Natural killer cell treated with Interleukin-12 subunit alpha and Interleukin-12 subunit beta and Interleukin-15 and Interleukin-18, amount 100 ng/mL, for 72 hours (primary cell): ENCODE results near the gene FBXO10. TPM values are rescaled to one million over a fixed set of nuclear protein-coding genes. Genes with fewer than 3 reads are reported as not detected.

Source experiments
- ATAC-seq, 2 donors: fragments of 150-1000 bp; cut with Tn5 transposase in 1 of 2; sonication (Bioruptor Pico), chemical (Tn5 transposase) in 1 of 2; 2 replicates each; pipeline ENCODE4 v1.10.0; 2021
- DNase-seq: peaks from one replicate; pipeline ENCODE4 v3.0.0; 2022; ENCODE audit warnings: low spot score
- H3K27ac Mint-ChIP-seq, 2 donors: 1 replicate in 1 of 2; 2 replicates in 1 of 2; pipeline ENCODE4 v1.8.0; 2022; ENCODE audit warnings: mixed read lengths in 2 of 2, mild to moderate bottlenecking in 1 of 2, moderate library complexity in 1 of 2
- H3K27me3 Mint-ChIP-seq, 2 donors: 1 replicate in 1 of 2; 2 replicates in 1 of 2; pipeline ENCODE4 v1.8.0; 2022; ENCODE audit warnings: mixed read lengths in 2 of 2
- H3K36me3 Mint-ChIP-seq: one replicate; pipeline ENCODE4 v1.8.0; 2022; ENCODE audit warnings: mixed read lengths
- H3K4me1 Mint-ChIP-seq, 2 donors: 1 replicate in 1 of 2; 2 replicates in 1 of 2; pipeline ENCODE4 v1.8.0; 2022; ENCODE audit warnings: low read depth in 2 of 2, mixed read lengths in 2 of 2, mild to moderate bottlenecking in 1 of 2
- H3K4me3 Mint-ChIP-seq: one replicate; pipeline ENCODE4 v1.8.0; 2022; ENCODE audit warnings: mixed read lengths
- H3K9me3 Mint-ChIP-seq: 2 replicates; pipeline ENCODE4 v1.8.0; 2022; ENCODE audit warnings: mixed read lengths
- total RNA-seq, 2 donors: library from RNA; stranded (reverse); gene quantifications; one replicate each; pipeline ENCODE4 v1.2.3, GENCODE V29; 2022

FBXO10 gene
- total RNA-seq, 2 donors from 2014 or later, result 4.3 to 8.7 TPM

DNA sequence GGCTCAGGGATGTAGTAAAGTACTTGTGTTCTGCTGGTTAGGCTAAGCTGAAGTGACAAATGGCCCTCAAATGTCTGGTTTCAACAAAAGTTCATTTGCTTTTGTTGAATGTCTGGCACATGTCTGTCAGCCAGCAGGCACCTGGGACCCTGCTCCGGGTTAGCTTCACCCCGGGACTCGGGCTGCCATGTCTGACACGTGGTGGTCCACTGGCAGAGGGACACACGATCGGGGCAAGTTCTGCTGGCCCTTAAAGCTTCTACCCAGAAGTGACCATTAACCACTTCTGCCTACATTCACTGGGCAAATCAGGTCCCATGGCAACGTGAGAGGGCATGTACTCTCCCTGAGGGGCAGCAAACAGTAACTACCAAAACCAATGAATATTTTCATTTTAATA, 66.6 kb downstream of the FBXO10 start:
- Mint-ChIP-seq H3K9me3 (no peaks in the 10 kb centered on the region), H3K27ac (no peak overlapping the region), H3K36me3 (peaks cover 8% of the 10 kb centered on the region), H3K27me3 (peaks cover 0 to 3% of the 10 kb centered on the region in 2 donors), H3K4me3 (no peak overlapping the region), H3K4me1 (peaks cover 51 to 64% of the 10 kb centered on the region in 2 donors)
- ATAC-seq (no peak), DNase-seq (no peak)

DNA sequence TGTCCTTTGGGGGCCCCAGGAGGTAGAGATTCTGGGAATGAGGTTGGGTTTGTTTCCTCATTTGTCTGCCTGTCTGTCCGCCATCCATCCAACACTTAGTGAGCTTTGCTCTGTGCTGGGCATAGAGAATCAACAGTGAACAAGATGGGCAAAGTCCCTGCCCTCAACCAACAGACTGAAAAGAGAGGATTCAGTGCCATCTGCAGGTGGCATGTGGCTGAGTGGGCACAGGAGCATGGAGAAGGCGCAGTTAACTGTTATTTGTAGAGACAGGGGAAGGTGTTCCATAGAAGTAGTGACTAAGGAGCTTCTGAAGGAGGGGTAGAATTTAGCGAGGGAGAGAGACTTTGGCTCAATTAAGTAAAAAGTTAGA, 67.4 kb downstream of the FBXO10 start:
- ATAC-seq (no peak), DNase-seq (no peak)
- H3K36me3 Mint-ChIP-seq, result peaks cover 10% of the 10 kb centered on the region
- H3K4me1 Mint-ChIP-seq, result peaks cover 57 to 65% of the 10 kb centered on the region in 2 donors
- no peaks in the 10 kb centered on the region for H3K9me3 Mint-ChIP-seq
- peak overlapping the region in 1 of 2 donors; percentile 65 for H3K27ac Mint-ChIP-seq
- no peaks in the 10 kb centered on the region for H3K27me3 Mint-ChIP-seq
- H3K4me3 Mint-ChIP-seq, result no peak overlapping the region

DNA sequence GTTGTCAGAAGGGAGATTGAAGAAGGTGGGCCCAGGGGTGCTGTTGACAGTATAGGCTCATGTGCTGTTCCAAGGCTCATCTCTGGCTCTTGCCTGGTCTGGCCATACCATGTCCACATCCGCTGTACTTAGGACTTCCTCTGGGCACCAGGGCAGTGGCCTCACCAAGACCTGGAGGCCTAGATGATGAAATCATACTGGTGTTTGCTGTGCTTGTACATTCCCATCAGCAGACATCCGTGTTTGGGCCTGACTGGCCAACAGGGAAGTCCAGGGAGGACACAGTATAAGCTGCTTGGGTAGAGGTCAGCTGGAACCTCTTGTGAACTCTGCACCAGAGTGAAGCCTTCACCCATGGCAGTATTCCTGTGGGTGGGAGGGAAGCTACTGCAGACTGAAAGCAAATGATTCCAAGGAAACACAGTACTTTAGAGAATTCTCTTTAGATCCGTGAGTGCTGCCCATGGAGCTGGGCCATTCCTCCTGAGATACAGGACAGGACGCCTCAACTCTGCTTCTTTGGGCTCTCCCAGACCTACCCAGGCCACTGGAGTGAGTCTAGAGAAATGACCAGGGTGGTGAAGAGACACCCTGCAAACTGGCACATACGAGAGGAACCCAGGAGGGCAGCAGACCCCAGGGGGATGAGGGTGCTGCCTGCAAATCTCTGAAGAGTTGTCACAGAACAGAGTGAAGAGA, 67.9 kb downstream of the FBXO10 start:
- Mint-ChIP-seq H3K9me3 (no peaks in the 10 kb centered on the region), H3K36me3 (peaks cover 15% of the 10 kb centered on the region), H3K4me3 (no peak overlapping the region), H3K27me3 (no peaks in the 10 kb centered on the region), H3K4me1 (peaks cover 62 to 70% of the 10 kb centered on the region in 2 donors), H3K27ac (peak overlapping the region in 1 of 2 donors; percentile 65)
- DNase-seq (no peak), ATAC-seq (no peak)

DNA sequence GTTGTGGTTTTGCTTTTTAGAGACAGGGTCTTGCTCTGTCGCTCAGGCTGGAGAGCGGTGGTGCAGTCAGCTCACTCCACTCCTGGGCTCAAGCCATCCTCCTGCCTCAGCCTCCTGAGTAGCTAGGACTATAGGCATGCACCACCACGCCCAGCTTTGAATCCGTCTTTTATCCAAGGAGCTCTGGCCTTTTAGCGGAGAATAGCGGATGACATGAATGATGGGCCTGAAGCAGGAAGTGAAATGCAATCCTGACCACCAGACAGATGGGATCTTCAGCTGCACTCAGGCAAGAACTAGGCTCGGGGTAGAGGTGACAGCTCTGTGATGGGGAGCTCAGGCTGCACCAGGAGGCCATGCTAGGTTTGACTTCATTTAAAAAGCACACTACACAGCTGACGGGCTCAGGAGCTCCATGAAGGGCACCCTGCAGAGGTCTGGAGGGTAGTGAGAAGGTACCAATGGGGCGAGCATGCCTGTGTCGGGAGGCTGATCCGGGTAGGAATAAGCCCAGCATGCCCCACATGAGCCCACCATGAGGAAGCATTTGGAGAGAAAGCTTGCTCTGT, 68.5 kb downstream of the FBXO10 start:
- Mint-ChIP-seq H3K27me3 (no peaks in the 10 kb centered on the region), H3K36me3 (peaks cover 22% of the 10 kb centered on the region), H3K4me3 (peak overlapping the region; percentile 10), H3K27ac (peak overlapping the region in 1 of 2 donors; percentile 65), H3K9me3 (no peaks in the 10 kb centered on the region), H3K4me1 (peaks cover 63 to 68% of the 10 kb centered on the region in 2 donors)
- DNase-seq (no peak), ATAC-seq (no peak)

DNA sequence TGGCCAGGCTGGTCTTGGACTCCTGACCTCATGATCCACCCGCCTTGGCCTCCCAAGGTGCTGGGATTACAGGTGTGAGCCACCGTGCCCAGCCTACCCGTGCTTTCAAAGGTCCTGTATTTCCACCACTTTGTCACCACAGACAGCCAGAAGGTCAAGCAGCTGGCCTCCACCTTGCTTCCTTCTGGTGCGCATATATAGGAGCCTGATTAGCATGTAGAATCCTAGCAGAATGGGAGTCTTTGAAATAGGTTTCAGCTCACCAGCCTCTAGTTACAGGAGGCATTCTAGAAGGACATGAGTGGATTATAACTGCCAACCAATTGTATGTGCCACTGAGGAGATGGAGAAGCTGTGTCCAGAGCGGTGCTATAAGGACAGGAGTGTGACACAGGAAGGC, 71.6 kb downstream of the FBXO10 start:
- Mint-ChIP-seq H3K27me3 (no peaks in the 10 kb centered on the region), H3K9me3 (no peaks in the 10 kb centered on the region), H3K4me1 (peaks cover 63% of the 10 kb centered on the region in 2 donors), H3K36me3 (peaks cover 38% of the 10 kb centered on the region), H3K4me3 (peak overlapping the region; percentile 81), H3K27ac (peak overlapping the region; percentile 92 to 99)
- no peak for ATAC-seq
- no peak for DNase-seq

DNA sequence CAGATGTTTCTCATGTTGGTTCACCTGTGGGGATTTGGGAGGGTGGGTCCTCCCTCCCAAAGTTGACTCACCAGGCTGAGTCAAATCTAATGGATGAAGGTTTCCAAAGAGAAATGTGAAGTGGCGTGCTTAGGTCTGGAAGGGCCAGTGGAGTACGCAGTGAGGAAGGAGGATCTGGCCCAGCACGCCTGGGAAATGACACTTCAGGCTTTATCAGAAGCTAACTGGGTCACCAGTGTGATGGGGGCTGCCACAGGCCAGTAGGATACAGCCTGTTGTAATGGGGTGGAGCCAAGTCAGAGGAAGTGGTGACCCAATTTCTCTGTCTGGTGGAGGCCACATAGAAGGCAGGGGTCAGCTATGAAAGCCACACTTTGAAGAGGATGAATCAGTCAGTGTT, 72.4 kb downstream of the FBXO10 start:
- peak; percentile 87 for DNase-seq
- H3K4me1 Mint-ChIP-seq, result peaks cover 61 to 63% of the 10 kb centered on the region in 2 donors
- H3K9me3 Mint-ChIP-seq, result no peaks in the 10 kb centered on the region
- peak overlapping the region; percentile 81 for H3K4me3 Mint-ChIP-seq
- H3K36me3 Mint-ChIP-seq, result peaks cover 38% of the 10 kb centered on the region
- no peaks in the 10 kb centered on the region for H3K27me3 Mint-ChIP-seq
- H3K27ac Mint-ChIP-seq, result peak overlapping the region; percentile 92 to 99
- peak; percentile 98 for ATAC-seq

DNA sequence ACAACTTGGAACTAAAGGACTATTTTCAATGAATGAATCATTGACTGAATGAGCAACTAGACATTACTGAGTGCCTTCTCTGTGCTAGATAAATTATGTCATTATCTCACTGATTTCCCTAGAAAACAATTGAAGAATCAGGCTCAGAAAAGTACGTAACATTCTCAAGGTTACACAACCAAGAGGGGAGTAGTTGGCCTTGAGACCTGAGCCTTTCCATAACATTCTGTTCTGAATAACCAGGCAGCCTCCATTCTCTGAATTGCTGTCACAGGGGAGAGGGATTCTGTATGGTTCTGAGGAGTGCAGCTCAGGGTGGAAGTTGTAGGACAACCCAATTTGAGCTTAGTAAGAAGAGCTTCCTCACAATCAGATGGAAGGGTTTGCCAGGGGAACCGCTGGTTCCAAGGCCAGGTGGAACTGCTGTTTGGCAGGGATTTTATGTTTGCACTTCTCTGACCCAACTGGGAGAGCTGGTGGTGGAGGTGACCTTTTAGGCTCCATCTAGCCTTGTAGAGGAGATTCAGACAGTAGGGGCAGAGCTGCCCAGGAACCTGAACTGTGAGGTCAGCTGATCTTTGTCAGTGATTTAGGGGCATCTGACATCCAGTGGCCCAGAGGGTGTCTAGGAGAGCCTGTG, 74.1 kb downstream of the FBXO10 start:
- no peak for DNase-seq
- no peak overlapping the region for H3K4me3 Mint-ChIP-seq
- peak overlapping the region; percentile 92 to 99 for H3K27ac Mint-ChIP-seq
- peaks cover 41% of the 10 kb centered on the region for H3K36me3 Mint-ChIP-seq
- ATAC-seq, result no peak
- no peaks in the 10 kb centered on the region for H3K27me3 Mint-ChIP-seq
- peaks cover 46 to 50% of the 10 kb centered on the region in 2 donors for H3K4me1 Mint-ChIP-seq
- no peaks in the 10 kb centered on the region for H3K9me3 Mint-ChIP-seq

DNA sequence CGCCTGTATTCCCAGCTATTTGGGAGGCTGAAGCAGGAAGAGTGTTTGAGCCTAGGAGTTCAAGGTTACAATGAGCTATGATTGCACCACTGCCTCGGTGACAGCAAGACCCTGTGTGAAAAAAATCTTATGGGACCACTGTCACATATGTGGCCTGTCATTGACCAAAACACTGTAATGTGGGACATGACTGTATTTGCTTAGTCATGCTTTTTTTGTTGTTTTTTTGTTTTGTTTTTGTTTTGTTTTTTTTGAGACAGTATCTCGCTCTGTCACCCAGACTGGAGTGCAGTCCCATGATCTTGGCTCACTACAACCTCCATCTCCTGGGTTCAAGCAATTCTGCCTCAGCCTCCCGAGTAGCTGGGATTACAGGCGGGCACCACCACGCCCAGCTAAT, 76.9 kb downstream of the FBXO10 start:
- Mint-ChIP-seq H3K9me3 (no peaks in the 10 kb centered on the region), H3K4me1 (peaks cover 26 to 28% of the 10 kb centered on the region in 2 donors), H3K27me3 (no peaks in the 10 kb centered on the region), H3K4me3 (no peak overlapping the region), H3K36me3 (peaks cover 46% of the 10 kb centered on the region), H3K27ac (no peak overlapping the region)
- ATAC-seq (no peak), DNase-seq (no peak)

DNA sequence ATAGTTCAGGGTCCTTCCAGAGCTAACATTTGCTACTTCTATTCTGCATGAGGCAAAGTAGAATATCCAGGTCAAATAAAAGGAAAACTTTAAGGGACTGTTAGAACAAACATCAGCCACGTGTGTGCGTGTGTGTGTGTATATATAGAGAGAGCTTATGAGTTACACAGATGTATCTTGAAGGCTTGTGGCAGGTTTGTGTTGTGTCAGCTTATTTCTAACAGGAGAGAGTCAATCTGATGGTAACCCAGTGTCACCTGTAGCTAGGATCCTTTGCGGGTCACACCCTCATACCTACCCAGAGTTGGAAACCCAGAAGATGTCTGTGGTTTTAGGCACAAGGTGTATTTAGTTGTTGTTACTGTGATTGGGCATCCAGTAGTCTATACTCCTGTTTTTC, 77.7 kb downstream of the FBXO10 start:
- ATAC-seq (no peak), DNase-seq (no peak)
- H3K9me3 Mint-ChIP-seq, result no peaks in the 10 kb centered on the region
- peaks cover 20 to 23% of the 10 kb centered on the region in 2 donors for H3K4me1 Mint-ChIP-seq
- H3K4me3 Mint-ChIP-seq, result no peak overlapping the region
- no peak overlapping the region for H3K27ac Mint-ChIP-seq
- H3K36me3 Mint-ChIP-seq, result peaks cover 41% of the 10 kb centered on the region
- H3K27me3 Mint-ChIP-seq, result no peaks in the 10 kb centered on the region

DNA sequence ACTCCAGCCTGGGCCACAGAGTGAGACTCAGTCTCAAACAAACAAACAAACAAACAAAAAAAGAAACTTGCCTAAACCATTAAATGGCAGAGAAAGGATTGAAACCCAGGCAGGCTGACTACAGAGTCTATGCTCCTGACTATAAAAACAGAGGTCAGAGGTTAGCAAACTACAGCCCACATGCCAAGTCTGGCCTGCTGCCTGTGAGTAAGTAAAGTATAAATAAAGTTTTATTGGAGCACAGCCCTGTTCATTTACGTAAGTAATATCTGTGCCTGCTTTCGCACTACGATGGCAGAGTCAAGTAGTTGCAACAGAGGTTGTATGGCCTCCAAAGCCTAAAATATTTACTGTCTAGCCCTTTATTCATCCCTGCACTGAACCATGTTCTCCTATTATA, 78.9 kb downstream of the FBXO10 start:
- H3K27ac Mint-ChIP-seq, result no peak overlapping the region

DNA sequence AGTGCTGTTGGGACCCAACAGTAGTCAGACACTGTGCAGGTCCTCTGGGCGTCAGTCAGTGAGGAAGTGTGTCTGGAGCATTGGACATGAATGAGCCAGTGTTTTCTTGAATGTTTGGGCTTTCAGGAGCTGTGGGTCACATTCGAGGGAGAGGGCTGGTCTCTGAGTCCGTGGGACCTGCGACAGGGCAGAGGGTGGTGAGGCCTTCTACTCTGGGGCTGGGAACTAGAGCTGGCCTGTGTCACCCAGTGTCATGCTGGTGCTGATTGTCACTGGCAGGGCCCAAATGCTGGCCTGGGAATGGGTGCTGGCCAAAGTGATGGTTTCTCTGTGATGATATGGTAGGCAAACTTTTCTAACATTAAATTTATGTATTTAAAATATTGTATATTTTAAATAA, 80.2 kb downstream of the FBXO10 start:
- Mint-ChIP-seq H3K4me3 (no peak overlapping the region), H3K9me3 (no peaks in the 10 kb centered on the region), H3K36me3 (peaks cover 33% of the 10 kb centered on the region), H3K27ac (no peak overlapping the region), H3K4me1 (peaks cover 0 to 11% of the 10 kb centered on the region in 2 donors), H3K27me3 (no peaks in the 10 kb centered on the region)
- ATAC-seq (no peak), DNase-seq (no peak)

More for the DNA sequence above, 78.9 kb downstream of the FBXO10 start:
- ATAC-seq (no peak), DNase-seq (no peak)
- Mint-ChIP-seq H3K4me3 (no peak overlapping the region), H3K4me1 (peaks cover 9 to 16% of the 10 kb centered on the region in 2 donors), H3K9me3 (no peaks in the 10 kb centered on the region), H3K27me3 (no peaks in the 10 kb centered on the region), H3K36me3 (peaks cover 43% of the 10 kb centered on the region)

DNA sequence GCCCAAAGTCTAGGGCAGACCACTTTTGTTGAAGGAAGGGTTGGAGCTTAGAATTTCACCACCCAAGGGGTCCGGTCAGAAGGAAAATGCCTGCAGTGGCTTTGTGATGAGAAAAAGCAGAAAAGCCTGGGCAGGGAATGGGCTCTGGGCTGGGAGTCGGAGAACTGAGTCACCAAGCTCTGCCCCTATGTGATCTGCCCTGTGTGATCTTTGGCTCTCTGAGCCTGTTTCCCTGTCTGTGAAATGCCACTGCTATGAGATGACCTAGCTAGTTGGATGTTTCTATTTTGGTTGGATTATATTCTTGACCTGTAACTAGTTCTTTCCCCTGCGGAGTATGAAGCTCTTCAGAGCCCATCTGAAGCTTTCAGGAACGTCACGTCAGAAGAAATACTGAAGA, 80.6 kb downstream of the FBXO10 start:
- no peak for DNase-seq
- H3K4me3 Mint-ChIP-seq, result no peak overlapping the region
- no peaks in the 10 kb centered on the region for H3K9me3 Mint-ChIP-seq
- no peaks in the 10 kb centered on the region for H3K27me3 Mint-ChIP-seq
- ATAC-seq, result no peak
- no peak overlapping the region for H3K27ac Mint-ChIP-seq
- peaks cover 4 to 11% of the 10 kb centered on the region in 2 donors for H3K4me1 Mint-ChIP-seq
- H3K36me3 Mint-ChIP-seq, result peaks cover 36% of the 10 kb centered on the region

DNA sequence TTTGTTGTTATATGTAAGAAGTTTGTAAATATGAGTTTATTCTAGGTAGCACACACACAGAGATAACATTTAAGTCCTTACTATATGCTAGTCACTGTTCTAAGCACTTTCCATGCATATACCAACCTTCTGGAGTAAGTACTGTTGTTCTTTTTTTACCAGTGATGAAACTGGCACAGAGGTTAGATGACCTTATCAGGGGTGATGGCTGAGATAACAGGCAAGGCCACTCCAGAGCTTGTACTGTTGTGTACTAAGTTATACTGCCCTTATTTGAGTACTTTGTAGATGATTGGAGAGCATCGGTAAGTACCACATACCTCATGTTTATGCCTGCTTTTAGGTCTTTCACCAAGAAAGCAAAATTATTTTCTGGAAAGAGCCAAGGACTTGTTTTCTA, 84.2 kb downstream of the FBXO10 start:
- no peak overlapping the region for H3K27ac Mint-ChIP-seq
- peaks cover 19 to 28% of the 10 kb centered on the region in 2 donors for H3K4me1 Mint-ChIP-seq
- H3K9me3 Mint-ChIP-seq, result no peaks in the 10 kb centered on the region
- no peaks in the 10 kb centered on the region for H3K27me3 Mint-ChIP-seq
- ATAC-seq (no peak), DNase-seq (no peak)
- H3K36me3 Mint-ChIP-seq, result peaks cover 28% of the 10 kb centered on the region
- no peak overlapping the region for H3K4me3 Mint-ChIP-seq
